GM12878 (cell line): ENCODE data around the gene FXYD6. TPM values are rescaled to one million over a fixed set of nuclear protein-coding genes. Genes with fewer than 3 reads are reported as not detected.

ENCODE experiments used
- ATAC-seq: fragments of 200-7000 bp; cut with Tn5 transposase; 3 replicates; pipeline ENCODE4 v1.9.1; 2020; ENCODE audit warnings: mild to moderate bottlenecking, moderate library complexity
- BruUV-seq: library from RNA; stranded (reverse); fragments of 400-500 nt; replicated peaks from 2 replicates; lab custom pipeline; 2021; lab: Mats Ljungman, UMichigan
- CTCF ChIA-PET: fragments of 300-600 bp; sonication (Branson Sonifier 250); formaldehyde crosslinking; extraction: SDS; loops from one replicate; lab custom pipeline; 2021; ENCODE audit warnings: inconsistent platforms; lab: Yijun Ruan, JAX
- POLR2A ChIA-PET: fragments of 350-600 bp; formaldehyde crosslinking; extraction: SDS; loops from one replicate; lab custom pipeline; 2021; ENCODE audit warnings: inconsistent platforms; lab: Charles Lee
- RAD21 ChIA-PET: fragments of 300-600 bp; sonication (Branson Sonifier 250); formaldehyde crosslinking; loops from one replicate; lab custom pipeline; 2023; ENCODE audit warnings: antibody characterized with exemption; ENCODE audit not compliant: unreplicated experiment; lab: Charles Lee
- SMC1A ChIA-PET: fragments of 300-600 bp; sonication (Branson Sonifier 250); formaldehyde crosslinking; loops from one replicate; lab custom pipeline; 2023; ENCODE audit not compliant: unreplicated experiment, uncharacterized antibody; lab: Charles Lee
- DNase-seq: peaks from one replicate; pipeline ENCODE4 v3.0.0-alpha.2; 2011; ENCODE audit warnings: low read depth, low spot score
- FAIRE-seq: peaks from 3 replicates; lab custom pipeline; 2011; peaks lifted over from hg19 to GRCh38; lab: Jason Lieb, UNC
- H2AFZ ChIP-seq: 2 replicates; pipeline ENCODE4 v1.6.0; 2011; ENCODE audit warnings: low read depth, low read length, control low read depth; ENCODE audit not compliant: control insufficient read depth
- H3K27ac ChIP-seq: 2 replicates; pipeline ENCODE4 v1.5.1; 2011; ENCODE audit warnings: control low read depth; ENCODE audit not compliant: control insufficient read depth, insufficient read depth
- H3K27me3 ChIP-seq, 2 experiments: replicated peaks in 1 of 2; 2 replicates each; pipeline versions ENCODE4 v1.6.0 to v1.6.1; 2011; ENCODE audit warnings: low read length in 1 of 2; ENCODE audit not compliant: control insufficient read depth in 2 of 2, insufficient read depth in 2 of 2
- H3K36me3 ChIP-seq, 2 experiments: 2 replicates each; pipeline ENCODE4 v1.5.1; 2011; ENCODE audit warnings: low read length in 1 of 2; ENCODE audit not compliant: control insufficient read depth in 2 of 2, insufficient read depth in 2 of 2
- H3K4me1 ChIP-seq: 2 replicates; pipeline ENCODE4 v1.6.1; 2011; ENCODE audit warnings: mild to moderate bottlenecking, low read length, moderate library complexity, mixed read lengths; ENCODE audit not compliant: control insufficient read depth, insufficient read depth
- H3K4me2 ChIP-seq: 2 replicates; pipeline ENCODE4 v1.6.0; 2011; ENCODE audit warnings: control low read depth; ENCODE audit not compliant: control insufficient read depth, insufficient read depth
- H3K4me3 ChIP-seq: fragments of 200-600 bp; sonication (generic); 2 replicates; pipeline ENCODE4 v1.5.1; 2016
- H3K79me2 ChIP-seq: 2 replicates; pipeline ENCODE4 v1.6.0; 2011; ENCODE audit warnings: low read length; ENCODE audit not compliant: control insufficient read depth, insufficient read depth
- H3K9ac ChIP-seq: 2 replicates; pipeline ENCODE4 v1.8.0; 2011; ENCODE audit warnings: low read length, control low read depth, mixed read lengths; ENCODE audit not compliant: control insufficient read depth, insufficient read depth
- H3K9me3 ChIP-seq: replicated peaks from 3 replicates; pipeline ENCODE4 v1.5.1; 2011; ENCODE audit warnings: mild to moderate bottlenecking, low read length; ENCODE audit not compliant: control insufficient read depth, insufficient read depth
- H4K20me1 ChIP-seq: 2 replicates; pipeline ENCODE4 v1.6.0; 2011; ENCODE audit not compliant: control insufficient read depth, insufficient read depth
- EP300 ChIP-seq, 2 experiments: fragments of 150-350 bp in 1 of 2; IDR thresholded peaks; 2 replicates each; pipeline ENCODE4 v1.6.1; 2011 to 2012; ENCODE audit warnings: low read depth in 2 of 2, low read length in 2 of 2, borderline replicate concordance in 1 of 2, improper control_type of control experiment in 1 of 2, inconsistent platforms in 1 of 2; ENCODE audit not compliant: control insufficient read depth in 1 of 2
- ESRRA ChIP-seq: IDR thresholded peaks from 2 replicates; pipeline ENCODE4 v1.6.1; 2012; ENCODE audit warnings: mild to moderate bottlenecking, low read length, improper control_type of control experiment
- EZH2 ChIP-seq: IDR thresholded peaks from 2 replicates; pipeline ENCODE4 v1.6.1; 2012; ENCODE audit warnings: low read depth, mild to moderate bottlenecking, control low read depth, inconsistent platforms, low read length, borderline replicate concordance; ENCODE audit not compliant: control insufficient read depth
- LARP7 ChIP-seq: fragments of 450-650 bp; IDR thresholded peaks from 2 replicates; pipeline ENCODE4 v1.6.1; 2017; ENCODE audit warnings: mild to moderate bottlenecking
- MTA3 ChIP-seq: IDR thresholded peaks from 2 replicates; pipeline ENCODE4 v1.6.1; 2012; ENCODE audit warnings: low read length, inconsistent platforms, borderline replicate concordance
- NBN ChIP-seq: fragments of 450-650 bp; IDR thresholded peaks from 2 replicates; pipeline ENCODE4 v1.6.1; 2016
- NFIC ChIP-seq: IDR thresholded peaks from 2 replicates; pipeline ENCODE4 v1.6.1; 2012; ENCODE audit warnings: low read depth, mild to moderate bottlenecking, inconsistent platforms, low read length, moderate library complexity
- NR2C1 ChIP-seq: fragments of 450-650 bp; IDR thresholded peaks from 2 replicates; pipeline ENCODE4 v1.6.1; 2017; ENCODE audit warnings: antibody characterized with exemption, mild to moderate bottlenecking, moderate library complexity
- PML ChIP-seq: IDR thresholded peaks from 2 replicates; pipeline ENCODE4 v1.6.1; 2012; ENCODE audit warnings: low read length, inconsistent platforms
- RAD51 ChIP-seq: fragments of 450-650 bp; IDR thresholded peaks from 2 replicates; pipeline ENCODE4 v1.6.1; 2016; ENCODE audit warnings: moderate library complexity, mild to moderate bottlenecking, inconsistent platforms
- SMAD1 ChIP-seq: fragments of 450-650 bp; IDR thresholded peaks from 2 replicates; pipeline ENCODE4 v1.6.1; 2018; ENCODE audit warnings: mild to moderate bottlenecking, low read depth; ENCODE audit not compliant: partially characterized antibody
- TAF1 ChIP-seq: IDR thresholded peaks from 2 replicates; pipeline ENCODE4 v1.6.1; 2011; ENCODE audit warnings: mild to moderate bottlenecking, low read depth, low read length, borderline replicate concordance
- YY1 ChIP-seq: IDR thresholded peaks from 2 replicates; pipeline ENCODE4 v1.6.1; 2011; ENCODE audit warnings: low read depth, mild to moderate bottlenecking, low read length
- WGBS: methylation state at CpG from one replicate; pipeline ENCODE4 v1.1.6; 2016; ENCODE audit warnings: low lambda C conversion rate; ENCODE audit not compliant: insufficient replicate concordance, insufficient coverage; ENCODE audit errors: missing lambda C conversion rate; 5-methylcytosine and 5-hydroxymethylcytosine counted together
- in situ Hi-C: fragments of 300-500 bp; cut with MboI; formaldehyde crosslinking; loops from 9 replicates; pipeline ENCODE4 v1.14.3; 2018; ENCODE audit warnings: mixed read lengths
- intact Hi-C: fragments of 100-400 bp; cut with micrococcal nuclease; formaldehyde crosslinking; loops from one replicate; pipeline ENCODE4 v1.14.2; 2022; ENCODE audit not compliant: unreplicated experiment
- polyA plus RNA-seq, 11 experiments: library from polyadenylated mRNA; depleted of rRNA in 4 of 11; unstranded in 6 of 11; stranded (reverse) in 5 of 11; fragments of >200 nt; fragmentation: Nextera tagmentation in 4 of 11; fragmentation: Illumina TruSeq in 1 of 11; extraction: Ambion mirVana in 4 of 11; extraction: Trizol in 1 of 11; gene quantifications; 1 replicate in 1 of 11; 2 replicates in 10 of 11; pipeline versions ENCODE4 v1.2.1 to v1.2.3, GENCODE V29; 2011 to 2016; ENCODE audit warnings: inconsistent platforms in 2 of 11, missing spikeins in 2 of 11, low read depth in 1 of 11
- total RNA-seq, 4 experiments: library from RNA; depleted of rRNA in 3 of 4; stranded (reverse); fragments of >200 nt in 3 of 4; fragmentation: Illumina TruSeq in 1 of 4; extraction: Trizol in 1 of 4; gene quantifications; 2 replicates each; pipeline versions ENCODE4 v1.2.1 to v1.2.3, GENCODE V29; 2013 to 2021
- TF ChIP-seq, protein P1 (sequence below): fragments of 450-650 bp; IDR thresholded peaks from 2 replicates; pipeline ENCODE4 v1.6.1; 2017; ENCODE audit warnings: mild to moderate bottlenecking
- TF ChIP-seq, protein P2 (sequence below): fragments of 450-650 bp; IDR thresholded peaks from 2 replicates; pipeline ENCODE4 v1.6.1; 2016; ENCODE audit warnings: mild to moderate bottlenecking, moderate library complexity, borderline replicate concordance
- TF ChIP-seq, protein P3 (sequence below): fragments of 450-650 bp; formaldehyde crosslinking; IDR thresholded peaks from 2 replicates; pipeline ENCODE4 v1.4.0; 2022; ENCODE audit warnings: mild to moderate bottlenecking, moderate library complexity

Gene FXYD6
- total and polyA plus RNA-seq, 10 of the 15 experiments (the other 5 are each of a cell fraction or from before 2014, with no cell fraction given), result 0.09 to 2.0 (median 0.23) TPM; not detected in 2

- WGBS, result 47% methylated on average over 3 of the region's 3 CpGs
- FAIRE-seq, result no peak
- BruUV-seq, result no TSS peak
- TF ChIP-seq SMAD1 (no peak), MTA3 (no peak), NFIC (no peak), TAF1 (no peak), LARP7 (no peak), RAD51 (no peak), EP300 (IDR thresholded peaks at IDR 0.05; ENCODE audit: borderline replicate concordance in 1 of 2, control insufficient read depth in 1 of 2, low read depth in 2 of 2, low read length in 2 of 2) (no peak), PML (no peak), NR2C1 (no peak), YY1 (no peak), ESRRA (no peak), NBN (no peak), EZH2 (no peak)
- TF ChIP-seq, protein P1, sequence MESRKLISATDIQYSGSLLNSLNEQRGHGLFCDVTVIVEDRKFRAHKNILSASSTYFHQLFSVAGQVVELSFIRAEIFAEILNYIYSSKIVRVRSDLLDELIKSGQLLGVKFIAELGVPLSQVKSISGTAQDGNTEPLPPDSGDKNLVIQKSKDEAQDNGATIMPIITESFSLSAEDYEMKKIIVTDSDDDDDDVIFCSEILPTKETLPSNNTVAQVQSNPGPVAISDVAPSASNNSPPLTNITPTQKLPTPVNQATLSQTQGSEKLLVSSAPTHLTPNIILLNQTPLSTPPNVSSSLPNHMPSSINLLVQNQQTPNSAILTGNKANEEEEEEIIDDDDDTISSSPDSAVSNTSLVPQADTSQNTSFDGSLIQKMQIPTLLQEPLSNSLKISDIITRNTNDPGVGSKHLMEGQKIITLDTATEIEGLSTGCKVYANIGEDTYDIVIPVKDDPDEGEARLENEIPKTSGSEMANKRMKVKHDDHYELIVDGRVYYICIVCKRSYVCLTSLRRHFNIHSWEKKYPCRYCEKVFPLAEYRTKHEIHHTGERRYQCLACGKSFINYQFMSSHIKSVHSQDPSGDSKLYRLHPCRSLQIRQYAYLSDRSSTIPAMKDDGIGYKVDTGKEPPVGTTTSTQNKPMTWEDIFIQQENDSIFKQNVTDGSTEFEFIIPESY, result no peak
- TF ChIP-seq, protein P2, sequence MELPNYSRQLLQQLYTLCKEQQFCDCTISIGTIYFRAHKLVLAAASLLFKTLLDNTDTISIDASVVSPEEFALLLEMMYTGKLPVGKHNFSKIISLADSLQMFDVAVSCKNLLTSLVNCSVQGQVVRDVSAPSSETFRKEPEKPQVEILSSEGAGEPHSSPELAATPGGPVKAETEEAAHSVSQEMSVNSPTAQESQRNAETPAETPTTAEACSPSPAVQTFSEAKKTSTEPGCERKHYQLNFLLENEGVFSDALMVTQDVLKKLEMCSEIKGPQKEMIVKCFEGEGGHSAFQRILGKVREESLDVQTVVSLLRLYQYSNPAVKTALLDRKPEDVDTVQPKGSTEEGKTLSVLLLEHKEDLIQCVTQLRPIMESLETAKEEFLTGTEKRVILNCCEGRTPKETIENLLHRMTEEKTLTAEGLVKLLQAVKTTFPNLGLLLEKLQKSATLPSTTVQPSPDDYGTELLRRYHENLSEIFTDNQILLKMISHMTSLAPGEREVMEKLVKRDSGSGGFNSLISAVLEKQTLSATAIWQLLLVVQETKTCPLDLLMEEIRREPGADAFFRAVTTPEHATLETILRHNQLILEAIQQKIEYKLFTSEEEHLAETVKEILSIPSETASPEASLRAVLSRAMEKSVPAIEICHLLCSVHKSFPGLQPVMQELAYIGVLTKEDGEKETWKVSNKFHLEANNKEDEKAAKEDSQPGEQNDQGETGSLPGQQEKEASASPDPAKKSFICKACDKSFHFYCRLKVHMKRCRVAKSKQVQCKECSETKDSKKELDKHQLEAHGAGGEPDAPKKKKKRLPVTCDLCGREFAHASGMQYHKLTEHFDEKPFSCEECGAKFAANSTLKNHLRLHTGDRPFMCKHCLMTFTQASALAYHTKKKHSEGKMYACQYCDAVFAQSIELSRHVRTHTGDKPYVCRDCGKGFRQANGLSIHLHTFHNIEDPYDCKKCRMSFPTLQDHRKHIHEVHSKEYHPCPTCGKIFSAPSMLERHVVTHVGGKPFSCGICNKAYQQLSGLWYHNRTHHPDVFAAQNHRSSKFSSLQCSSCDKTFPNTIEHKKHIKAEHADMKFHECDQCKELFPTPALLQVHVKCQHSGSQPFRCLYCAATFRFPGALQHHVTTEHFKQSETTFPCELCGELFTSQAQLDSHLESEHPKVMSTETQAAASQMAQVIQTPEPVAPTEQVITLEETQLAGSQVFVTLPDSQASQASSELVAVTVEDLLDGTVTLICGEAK, result no peak
- TF ChIP-seq, protein P3, sequence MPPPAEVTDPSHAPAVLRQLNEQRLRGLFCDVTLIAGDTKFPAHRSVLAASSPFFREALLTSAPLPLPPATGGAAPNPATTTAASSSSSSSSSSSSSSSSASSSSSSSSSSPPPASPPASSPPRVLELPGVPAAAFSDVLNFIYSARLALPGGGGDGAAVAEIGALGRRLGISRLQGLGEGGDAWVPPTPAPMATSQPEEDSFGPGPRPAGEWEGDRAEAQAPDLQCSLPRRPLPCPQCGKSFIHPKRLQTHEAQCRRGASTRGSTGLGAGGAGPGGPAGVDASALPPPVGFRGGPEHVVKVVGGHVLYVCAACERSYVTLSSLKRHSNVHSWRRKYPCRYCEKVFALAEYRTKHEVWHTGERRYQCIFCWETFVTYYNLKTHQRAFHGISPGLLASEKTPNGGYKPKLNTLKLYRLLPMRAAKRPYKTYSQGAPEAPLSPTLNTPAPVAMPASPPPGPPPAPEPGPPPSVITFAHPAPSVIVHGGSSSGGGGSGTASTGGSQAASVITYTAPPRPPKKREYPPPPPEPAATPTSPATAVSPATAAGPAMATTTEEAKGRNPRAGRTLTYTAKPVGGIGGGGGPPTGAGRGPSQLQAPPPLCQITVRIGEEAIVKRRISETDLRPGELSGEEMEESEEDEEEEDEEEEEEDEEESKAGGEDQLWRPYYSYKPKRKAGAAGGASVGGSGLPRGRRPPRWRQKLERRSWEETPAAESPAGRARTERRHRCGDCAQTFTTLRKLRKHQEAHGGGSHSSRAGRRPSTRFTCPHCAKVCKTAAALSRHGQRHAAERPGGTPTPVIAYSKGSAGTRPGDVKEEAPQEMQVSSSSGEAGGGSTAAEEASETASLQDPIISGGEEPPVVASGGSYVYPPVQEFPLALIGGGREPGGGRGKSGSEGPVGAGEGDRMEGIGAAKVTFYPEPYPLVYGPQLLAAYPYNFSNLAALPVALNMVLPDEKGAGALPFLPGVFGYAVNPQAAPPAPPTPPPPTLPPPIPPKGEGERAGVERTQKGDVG (CRISPR knock-in tag), result no peak
- H2AFZ ChIP-seq, result no peak overlapping the region
- no peaks in the 10 kb centered on the region for H3K79me2 ChIP-seq
- in situ Hi-C loops, result no loop called here
- no peaks in the 10 kb centered on the region for H4K20me1 ChIP-seq
- no peak for DNase-seq
- H3K27ac ChIP-seq, result no peak overlapping the region
- H3K4me1 ChIP-seq, result no peaks in the 10 kb centered on the region
- H3K4me2 ChIP-seq, result no peak overlapping the region
- no peak for ATAC-seq
- no peaks in the 10 kb centered on the region; the same call in 2 of the 3 replicates for H3K9me3 ChIP-seq
- intact Hi-C loops, result no loop called here
- RAD21 ChIA-PET, result interaction anchor here (1.0 kb wide), 1 partner anchor 49 kb away, joined by 3 read pairs; no protein-coding TSS in a partner anchor
- H3K9ac ChIP-seq, result no peak overlapping the region
- H3K27me3 ChIP-seq, result no peaks in the 10 kb centered on the region
- H3K36me3 ChIP-seq, result no peaks in the 10 kb centered on the region
- SMC1A ChIA-PET, result interaction anchor here (1.5 kb wide), 1 partner anchor 8 kb away, joined by 3 read pairs; no protein-coding TSS in a partner anchor
- CTCF ChIA-PET, result interaction anchor here (1.0 to 1.1 kb wide), 2 partner anchors 12 to 54 kb away, joined by 3 to 4 read pairs; no protein-coding TSS in a partner anchor
- H3K4me3 ChIP-seq, result no peak overlapping the region
- POLR2A ChIA-PET, result no interaction called here
These were observed 16.2 kb upstream of the FXYD6 start for GRCh38 chr11:117892651-117893050.
